ENCODE data around the gene DYNC1LI2.
"Not testable (repeated sequence)": the region's sequence is repeated elsewhere in the genome, so short reads cannot be mapped to it uniquely, and the experiment has no call there.

Gene DYNC1LI2

DNA sequence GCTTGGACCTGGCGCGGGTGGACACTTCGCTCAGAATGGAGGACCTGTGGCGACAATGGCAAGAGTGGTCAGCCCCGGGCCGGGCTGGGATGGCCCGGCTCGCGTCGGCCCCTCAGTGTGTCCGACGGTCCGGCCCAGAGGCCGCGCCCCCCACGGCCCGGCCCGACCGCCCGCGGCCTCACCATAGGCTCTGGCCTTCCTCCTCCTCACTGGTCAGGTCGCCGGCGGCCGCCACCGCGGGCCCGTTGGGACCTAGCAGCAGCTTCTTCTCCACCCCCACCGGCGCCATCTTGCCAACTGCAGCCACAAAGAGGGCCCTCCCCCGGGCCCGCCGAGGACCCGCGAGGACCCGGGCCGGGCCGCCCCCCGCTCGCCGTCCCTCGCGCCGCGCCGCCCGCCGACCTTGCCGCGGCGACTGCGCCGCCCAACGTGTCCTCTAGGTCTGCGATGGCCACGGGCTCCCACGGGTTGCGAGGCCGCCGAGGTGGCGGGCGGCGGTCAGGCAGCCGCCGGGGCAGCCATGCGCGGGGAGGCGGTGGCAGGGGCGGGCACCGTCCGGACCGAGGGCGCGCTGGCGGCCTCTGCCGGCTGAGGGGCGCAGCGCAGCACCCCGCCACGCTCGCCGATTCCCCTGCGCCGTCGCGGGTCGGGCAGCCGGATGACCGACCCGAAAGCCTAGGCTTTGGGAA is at the start of gene DYNC1LI2:
TSS of gene DYNC1LI2 (minus strand) at position 307 of the 689 bp plus-strand sequence. CDS start at position 289, 18 bp downstream.
- peak; percentile 55 to 76 (median 67) for DNase-seq (ENCODE audit: low read depth in 3 of 3)

DNA sequence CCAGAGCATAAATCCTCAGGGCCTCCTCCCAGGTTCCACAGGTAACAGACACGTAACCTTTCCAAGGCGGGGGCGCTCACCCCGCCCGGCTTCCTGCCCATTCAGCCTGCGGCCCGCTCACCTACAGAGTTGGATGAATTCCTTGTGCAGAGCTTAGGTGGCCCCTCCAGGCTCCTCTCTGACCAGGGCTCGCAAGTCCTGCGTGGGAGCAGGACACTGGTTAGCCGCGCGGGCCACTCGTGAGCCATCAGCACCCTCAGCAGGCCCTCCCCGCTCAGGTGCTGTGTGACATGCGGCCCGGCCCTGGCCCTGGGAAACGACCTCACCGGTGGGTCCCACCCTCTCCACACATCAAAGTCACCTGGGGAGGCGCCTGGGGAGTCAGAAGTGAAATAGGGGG is 49.4 kb upstream of the DYNC1LI2 start:
- no peak for DNase-seq (ENCODE audit: low read depth in 3 of 3)

DNA sequence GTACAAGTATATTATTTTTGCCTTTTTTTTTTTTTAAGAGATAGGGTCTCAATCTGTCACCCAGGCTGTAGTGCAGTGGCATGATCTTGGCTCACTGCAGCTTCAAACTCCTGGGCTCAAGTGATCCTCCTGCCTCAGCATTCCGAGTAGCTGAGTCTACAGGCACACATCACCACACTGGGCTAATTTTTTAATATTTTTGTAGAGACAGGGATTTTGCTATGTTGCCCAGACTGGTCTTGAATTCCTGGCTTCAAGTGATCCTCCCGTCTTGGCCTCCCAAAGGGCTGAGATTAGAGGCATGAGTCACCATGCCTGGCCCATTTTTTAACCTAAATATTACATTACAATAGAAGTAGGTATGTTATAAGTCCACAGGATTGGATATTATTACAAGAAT is 46.8 kb upstream of the DYNC1LI2 start:
- no peak for DNase-seq (ENCODE audit: low read depth in 3 of 3)

DNA sequence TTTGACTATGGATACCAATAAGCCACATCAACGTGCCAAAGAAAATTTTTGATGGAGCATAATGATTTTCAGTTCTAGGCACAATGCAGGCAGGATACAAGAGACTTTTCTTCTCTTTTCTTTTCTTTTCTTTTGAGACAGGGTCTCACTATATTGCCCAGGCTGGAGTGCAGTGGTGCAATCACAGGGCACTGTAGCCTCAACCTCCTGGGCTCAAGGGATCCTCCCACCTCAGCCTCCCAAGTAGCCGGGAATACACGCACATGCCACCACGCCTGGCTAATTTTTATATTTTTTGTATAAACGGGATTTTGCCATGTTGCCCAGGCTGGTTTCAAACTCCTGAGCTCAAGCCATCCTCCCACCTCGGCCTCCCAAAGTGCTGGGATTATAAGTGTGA is 42.6 kb upstream of the DYNC1LI2 start:
- not testable (repeated sequence) for DNase-seq (ENCODE audit: low read depth in 3 of 3)

DNA sequence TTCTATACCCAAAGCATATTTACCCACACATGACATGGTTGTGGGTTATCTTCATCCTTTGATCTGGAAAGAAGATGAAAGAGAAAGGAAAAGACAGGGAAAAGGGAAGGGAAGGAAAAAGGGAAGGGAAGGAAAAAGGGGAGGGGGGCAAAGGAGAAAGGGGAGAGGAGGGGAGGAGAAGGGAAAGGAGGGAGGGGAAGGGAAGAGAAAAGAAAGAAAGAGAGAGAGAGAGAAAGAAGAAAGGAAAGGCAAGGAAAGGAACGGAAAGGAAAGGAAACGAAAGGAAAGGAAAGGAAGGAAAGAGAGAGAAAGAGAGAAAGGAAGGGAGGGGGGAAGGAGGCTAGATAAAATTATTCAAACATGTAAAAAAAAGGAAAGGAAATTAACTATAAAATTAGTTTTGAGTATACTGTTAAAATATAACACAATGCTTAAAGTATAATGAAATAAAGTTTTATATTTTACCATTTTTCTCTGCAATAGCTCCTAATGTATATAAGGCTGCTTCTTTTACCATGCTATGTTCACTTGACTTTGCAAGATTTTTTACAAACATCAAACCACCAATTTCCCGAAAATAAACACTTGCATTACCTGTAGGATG is 38.8 kb upstream of the DYNC1LI2 start:
- DNase-seq (ENCODE audit: low read depth in 3 of 3), result no peak

DNA sequence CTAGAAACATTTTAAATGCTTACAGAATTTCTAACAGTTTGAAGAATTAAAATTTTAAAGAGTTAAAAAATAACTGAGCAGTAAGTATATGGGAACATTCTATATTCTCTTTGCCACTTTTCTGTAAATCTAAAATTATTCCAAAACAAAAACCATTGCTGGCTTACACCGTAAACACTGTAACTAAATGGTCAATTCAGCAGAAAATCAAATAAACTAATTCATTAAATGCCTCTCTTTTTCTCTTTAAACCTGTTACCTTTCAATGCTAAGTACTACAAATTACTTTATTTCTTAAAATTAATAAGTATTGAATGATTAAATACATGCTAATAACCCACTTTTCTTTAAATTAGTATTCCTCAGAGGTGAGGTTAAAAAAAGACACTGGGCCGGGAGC is 36.0 kb upstream of the DYNC1LI2 start:
- DNase-seq (ENCODE audit: low read depth in 3 of 3), result no peak

DNA sequence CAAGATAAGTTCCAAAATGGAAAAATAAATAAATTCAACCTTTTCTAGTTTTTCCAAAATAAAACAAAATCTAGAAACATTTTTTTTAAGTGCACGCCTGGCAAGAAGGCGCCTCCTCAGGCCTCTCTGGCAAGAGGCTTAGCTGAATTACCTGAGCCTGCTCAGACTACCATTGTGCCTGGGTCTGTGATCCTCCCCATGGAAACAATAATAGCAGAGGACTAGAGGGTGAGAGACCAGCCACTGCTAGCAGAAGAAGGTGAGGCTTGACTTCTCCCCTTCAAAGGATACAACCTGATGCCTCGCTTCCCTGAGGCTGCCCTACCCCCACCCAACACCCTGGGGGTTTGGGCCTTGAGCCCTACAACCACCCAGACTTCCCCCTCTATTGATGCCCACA is 35.1 kb upstream of the DYNC1LI2 start:
- no peak for DNase-seq (ENCODE audit: low read depth in 3 of 3)

DNA sequence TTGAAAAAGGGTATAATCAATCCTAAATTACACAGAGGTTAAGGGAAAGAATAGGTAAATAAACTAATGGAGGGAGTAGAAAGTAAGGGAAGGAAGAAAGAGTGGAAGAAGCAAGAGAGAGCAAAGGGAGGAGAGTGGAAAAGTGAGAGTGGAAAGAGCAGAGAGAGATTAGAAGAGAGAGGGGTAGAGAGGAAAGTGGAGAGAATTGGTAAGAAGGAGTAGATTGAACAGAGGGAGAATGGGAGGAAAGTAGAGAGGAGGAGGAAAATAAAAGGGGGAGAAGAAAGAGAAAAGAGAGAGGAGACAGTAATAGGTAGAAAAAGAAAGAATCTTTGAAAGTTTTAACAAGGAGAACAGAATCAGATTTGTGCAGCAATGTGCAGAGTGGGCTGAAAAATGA is 25.0 kb upstream of the DYNC1LI2 start:
- no peak for DNase-seq (ENCODE audit: low read depth in 3 of 3)

DNA sequence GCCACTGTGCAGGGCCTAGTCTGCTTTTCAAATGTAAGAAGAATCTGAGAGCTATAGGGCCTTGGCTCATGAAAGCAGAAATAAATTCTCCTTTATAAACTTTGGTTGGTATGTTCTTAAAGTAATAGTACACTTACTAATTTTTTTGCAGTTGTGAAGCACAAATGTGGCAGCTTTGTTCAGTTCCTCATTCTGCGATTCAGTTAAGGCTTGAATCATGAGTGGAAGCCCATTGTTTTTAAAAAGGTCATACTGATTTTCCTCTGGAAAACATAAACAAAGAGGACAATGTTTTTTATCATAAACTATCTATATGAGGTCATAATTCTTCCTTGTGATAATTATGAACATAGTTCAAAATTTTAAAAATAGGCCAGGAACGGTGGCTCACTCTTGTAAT is 23.6 kb upstream of the DYNC1LI2 start:
- no peak for DNase-seq (ENCODE audit: low read depth in 3 of 3)

DNA sequence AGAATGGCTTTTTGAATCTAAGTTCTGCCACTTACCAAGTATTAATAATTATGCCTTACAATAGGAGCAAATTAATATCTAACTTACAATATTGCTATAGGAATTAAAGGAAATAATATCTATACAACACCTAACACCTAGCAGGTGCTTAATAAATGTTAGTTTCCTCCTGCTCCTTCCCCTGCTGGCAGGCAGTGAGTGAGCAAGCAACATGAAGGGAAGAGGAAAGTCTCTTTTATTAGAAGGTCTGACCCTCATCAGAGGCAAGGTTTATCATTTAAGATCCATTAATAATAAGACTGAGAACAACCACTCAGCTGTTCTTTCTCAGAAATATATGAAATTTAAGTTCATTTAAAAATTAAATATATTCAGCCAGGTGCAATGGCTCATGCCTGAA is 6.7 kb upstream of the DYNC1LI2 start:
- DNase-seq (ENCODE audit: low read depth in 3 of 3), result no peak

DNA sequence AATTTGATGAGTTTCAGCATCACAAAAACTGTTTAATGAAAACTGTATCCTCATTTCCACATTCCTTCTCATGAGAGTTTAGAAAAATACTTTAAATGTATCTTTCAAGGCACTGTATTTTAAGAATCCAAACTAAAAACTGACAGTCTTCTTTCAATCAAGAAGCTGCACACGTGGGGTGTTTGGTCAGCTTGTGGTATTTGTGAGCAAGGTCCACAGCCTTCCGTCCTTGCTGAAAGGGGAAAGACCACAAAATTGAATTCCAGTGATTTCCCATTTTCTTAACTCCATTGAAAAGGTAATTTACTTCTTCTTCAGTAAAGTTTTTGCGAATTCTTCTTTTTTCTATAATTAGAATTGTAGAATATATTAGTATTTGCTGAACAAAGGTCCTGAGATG is 3.4 kb upstream of the DYNC1LI2 start:
- no peak for DNase-seq (ENCODE audit: low read depth in 3 of 3)

DNA sequence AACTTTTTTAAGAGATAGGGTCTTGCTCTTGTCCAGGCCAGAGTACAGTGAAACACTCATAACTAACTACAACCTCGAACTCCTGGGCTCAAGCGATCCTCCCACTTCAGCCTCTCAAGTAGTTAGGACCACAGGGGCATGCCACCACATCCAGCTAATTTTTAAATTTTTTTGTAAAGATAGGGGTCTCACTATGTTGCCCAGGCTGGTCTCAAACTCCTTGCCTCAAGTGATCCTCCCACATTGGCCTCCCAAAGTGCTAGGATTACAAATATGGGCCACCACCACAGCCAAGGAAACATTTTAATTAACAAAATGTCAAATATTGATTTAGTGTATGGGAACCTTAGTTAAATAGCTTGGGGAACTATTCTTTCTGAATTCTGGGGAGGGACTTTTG is 2.8 kb upstream of the DYNC1LI2 start:
- DNase-seq (ENCODE audit: low read depth in 3 of 3), result no peak

DNA sequence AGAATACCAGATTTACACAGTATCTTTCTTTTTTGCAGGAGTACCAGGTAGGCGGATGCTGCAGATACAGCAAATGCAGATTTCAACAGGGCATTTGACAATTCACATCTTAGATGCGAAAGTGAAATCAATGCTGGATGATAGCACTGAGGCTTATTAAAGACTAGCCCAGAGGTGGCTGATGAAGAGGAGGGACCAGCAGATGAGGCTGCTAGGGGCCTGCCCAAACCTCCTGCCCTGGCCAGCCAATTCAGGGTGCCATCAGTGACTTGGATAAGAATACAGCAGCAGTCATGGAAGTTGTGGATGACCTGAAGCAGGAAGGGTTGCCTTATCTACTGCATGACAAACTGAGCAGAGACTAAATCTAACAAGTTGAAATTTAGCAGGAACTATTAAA is 1.5 kb upstream of the DYNC1LI2 start:
- DNase-seq (ENCODE audit: low read depth in 3 of 3), result no peak

DNA sequence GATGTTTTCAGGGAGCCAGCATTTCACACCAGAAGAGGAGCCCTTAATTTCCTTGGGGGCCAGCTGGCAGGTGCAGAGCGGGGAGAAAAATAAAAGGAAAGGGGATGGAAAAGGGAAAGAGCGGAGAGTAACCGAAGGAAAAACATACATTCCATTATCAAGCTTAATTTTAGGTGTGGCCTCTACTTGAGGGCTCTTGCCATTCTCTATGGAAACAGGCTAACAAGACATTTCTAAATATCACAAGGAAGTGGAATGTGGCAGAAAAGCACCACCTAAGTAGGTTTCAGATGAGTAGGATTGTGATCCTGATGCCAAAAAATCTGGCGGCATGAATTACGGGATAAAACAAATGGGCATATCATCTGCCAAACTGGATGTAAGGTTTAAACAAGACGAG is 970 bp upstream of the DYNC1LI2 start:
- DNase-seq (ENCODE audit: low read depth in 3 of 3), result no peak

DNA sequence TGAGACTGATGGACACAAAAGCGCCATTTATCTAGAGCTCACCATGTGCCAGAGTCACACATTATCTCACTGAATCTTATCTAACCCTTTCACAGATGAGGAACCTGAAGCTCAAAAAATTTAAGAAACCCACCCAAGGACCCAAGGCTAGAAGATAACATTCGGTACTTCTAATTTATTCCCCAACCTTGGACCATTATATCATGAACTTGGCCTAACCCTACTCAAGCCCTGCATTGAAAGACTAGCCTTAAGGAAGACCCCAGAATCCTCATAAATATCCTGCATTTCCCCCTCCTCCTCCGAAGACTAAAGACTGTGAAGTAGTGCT is 548 bp upstream of the DYNC1LI2 start:
- no peak for DNase-seq (ENCODE audit: low read depth in 3 of 3)

DNA sequence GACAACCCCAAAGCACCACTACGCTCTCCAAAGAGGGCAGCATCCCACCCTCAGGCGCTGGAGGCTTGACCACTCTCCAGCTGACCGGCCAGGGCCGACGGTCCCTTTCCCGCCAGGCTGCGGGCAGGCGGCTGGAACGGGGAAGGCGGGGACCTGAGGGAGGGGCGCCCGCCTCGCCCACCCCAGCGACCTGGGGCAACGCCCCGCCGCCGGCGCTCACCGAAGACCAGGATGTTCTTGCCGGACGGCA is 431 bp downstream of the DYNC1LI2 start:
- no peak for DNase-seq (ENCODE audit: low read depth in 3 of 3)

DNA sequence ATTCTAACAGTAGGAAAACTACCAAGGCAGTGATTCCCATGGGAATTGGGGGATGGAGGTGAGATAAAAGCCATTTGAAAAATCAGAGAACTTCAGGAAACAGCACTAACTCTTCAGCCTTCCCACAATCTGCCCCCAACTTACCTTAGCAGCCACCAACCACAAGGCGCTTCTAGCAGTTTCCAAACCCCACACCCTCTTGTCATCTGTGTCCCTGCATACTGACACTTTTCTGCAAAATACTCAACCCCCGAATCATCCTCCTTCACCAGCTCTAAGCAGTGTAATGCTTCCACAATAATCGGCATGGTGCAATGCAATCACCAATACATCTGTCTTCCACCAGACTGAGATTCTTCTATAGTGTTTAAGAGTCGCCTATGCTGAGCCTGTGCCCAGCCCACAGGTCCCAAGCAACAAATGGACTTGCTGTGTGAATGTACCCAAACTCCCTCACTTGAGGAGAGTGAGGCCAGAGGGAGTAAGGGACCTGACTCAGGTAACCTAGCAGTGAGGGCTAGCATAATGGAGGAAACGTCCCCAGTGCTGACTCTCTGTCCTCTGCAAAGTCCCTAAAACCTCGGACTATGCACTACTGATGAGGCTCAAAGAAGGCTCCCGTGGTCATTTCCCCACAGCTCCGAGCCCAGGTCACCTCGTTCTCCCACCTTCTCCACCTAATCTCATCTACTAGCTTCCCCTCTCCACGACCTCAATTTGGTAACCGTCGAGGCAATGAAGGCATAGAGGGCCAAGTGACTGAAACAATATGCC is 943 bp downstream of the DYNC1LI2 start:
- no peak for DNase-seq (ENCODE audit: low read depth in 3 of 3)

DNA sequence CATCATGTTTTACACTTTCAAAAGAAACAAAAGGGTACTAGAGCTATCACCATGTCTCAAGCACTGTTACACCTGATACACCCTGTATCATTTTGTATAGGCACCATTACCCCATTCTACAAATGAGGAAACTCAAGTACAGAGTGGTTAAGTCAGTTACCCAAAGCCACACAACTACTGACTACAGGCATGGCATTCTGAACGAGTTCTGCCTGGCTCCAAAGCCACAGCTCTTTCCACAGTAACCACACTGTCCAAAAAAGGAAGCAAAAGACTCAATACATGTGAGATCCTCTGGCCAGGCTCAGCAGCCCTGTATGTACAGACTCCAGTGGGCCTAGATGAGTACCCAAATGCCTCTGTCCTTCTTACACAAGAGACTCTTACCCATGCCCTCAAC is 4.7 kb downstream of the DYNC1LI2 start:
- DNase-seq (ENCODE audit: low read depth in 3 of 3), result no peak

DNA sequence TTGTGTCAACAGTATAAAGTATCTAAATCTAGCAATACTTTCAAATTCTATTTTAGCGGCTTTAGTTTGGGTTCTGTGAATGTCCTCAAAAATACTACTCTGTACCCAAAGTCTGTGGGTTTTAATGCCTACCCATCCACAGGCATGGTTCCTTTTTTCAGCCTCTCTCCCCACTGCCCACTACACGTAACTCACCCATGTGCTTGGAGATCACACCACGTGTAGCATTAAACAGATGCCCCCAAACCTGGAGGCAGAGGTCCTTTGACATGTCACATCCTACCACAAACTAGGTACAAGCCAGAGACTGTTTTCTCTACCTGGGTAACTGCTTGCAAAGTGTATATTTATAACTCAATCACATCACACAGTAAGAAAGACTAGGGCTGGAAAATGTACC is 5.4 kb downstream of the DYNC1LI2 start:
- no peak for DNase-seq (ENCODE audit: low read depth in 3 of 3)

DNA sequence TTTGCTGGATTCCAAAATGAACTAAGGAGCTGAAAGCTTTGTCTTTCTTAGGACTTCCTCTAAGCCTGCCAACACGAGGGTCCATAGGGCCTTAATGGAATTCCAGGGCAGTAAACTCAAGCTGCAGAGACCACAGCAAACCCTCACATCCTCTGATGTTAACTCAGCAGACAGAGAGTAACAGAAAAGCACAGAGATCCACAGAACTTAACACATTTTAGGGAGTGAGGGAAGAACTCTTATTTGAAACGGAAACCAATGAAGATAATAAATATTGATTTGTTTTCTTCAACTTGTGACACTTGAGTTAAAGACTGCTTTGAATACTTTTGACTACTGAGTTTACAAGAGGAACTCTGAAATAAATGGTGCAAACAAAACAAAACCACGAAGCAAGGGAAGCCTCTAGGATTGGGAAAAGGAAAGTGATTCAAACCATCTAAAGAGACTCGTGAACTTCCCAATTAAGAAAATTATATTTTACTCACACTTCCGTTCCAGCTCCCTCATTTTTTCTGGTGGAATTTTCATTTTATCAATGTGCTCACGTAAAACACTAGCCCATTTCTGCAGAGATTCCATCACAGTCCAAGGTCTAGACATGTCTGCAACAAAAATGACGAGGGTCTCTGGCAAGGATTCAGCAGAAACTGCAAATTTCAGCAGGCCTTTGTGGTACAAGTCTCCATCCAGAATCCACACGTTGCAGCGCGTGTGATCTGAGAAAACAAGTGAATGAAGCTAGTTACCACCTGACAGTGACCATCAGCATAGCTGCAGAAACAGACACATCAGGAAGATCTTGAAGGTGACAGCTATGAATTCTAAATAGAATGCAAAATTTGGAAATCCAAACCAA is 9.2 kb downstream of the DYNC1LI2 start:
- no peak for DNase-seq (ENCODE audit: low read depth in 3 of 3)

DNA sequence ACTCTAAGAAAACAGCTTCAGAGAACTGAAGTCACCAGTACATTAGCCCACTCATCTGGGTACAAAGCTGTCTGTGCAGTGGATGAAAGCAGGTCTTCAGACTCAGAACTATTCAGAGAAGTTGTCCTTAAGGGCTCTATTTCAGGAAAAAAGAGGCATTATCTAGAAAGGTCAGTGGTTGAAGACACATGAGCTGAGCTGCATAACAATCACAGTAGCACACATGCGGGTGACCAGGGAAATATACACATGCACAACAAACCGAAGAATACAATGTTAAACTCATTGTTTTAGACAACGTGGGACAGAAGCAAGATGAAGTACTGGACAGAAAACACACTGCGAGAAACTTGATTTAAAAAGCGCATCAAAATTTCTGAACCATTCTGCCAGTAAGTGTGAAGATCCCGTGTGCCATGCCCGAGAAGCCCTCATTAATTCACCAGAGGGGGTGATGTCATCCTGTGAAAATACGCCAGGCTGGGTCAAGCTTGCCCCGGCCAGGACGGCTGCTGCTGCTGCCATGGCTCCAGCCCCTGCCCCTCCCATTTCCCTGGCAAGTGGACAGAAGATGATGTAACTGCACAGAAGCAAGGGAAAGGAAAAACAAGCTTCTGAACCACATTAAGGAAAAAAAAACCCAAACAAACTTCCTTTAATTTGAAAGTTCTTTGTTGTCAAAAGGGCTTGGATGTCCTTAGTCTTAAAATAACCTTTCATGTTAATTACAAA is 10.1 kb downstream of the DYNC1LI2 start:
- DNase-seq (ENCODE audit: low read depth in 3 of 3), result no peak

DNA sequence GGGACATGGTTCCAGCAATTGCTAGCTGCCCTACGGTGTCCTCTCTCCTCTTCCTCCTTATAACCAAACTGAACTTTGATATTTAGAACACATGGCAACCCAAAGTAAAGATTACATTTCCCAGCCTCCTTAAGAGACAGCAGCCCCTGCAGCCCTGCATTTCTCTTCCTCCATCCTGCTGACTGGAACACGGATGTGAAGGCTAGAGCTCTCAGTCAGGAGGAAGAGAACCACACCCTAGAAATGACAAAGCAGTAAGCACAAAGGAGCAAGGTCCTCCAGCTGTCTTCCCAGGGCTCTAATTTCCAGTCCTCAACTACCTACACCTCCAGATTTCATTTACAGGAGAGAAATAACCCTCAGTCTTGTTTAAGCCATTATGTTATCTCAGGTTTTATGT is 10.9 kb downstream of the DYNC1LI2 start:
- DNase-seq (ENCODE audit: low read depth in 3 of 3), result no peak
